ENCODE data around the gene DCUN1D3. TPM values are rescaled to one million over a fixed set of nuclear protein-coding genes. Genes with fewer than 3 reads are reported as not detected.
"Not testable (repeated sequence)": the region's sequence is repeated elsewhere in the genome, so short reads cannot be mapped to it uniquely, and the experiment has no call there.

The DCUN1D3 gene
- total and polyA plus RNA-seq, 2 donors (not counting 1 experiment from before 2014, with no cell fraction given): 20.4 to 42.8 TPM

DNA sequence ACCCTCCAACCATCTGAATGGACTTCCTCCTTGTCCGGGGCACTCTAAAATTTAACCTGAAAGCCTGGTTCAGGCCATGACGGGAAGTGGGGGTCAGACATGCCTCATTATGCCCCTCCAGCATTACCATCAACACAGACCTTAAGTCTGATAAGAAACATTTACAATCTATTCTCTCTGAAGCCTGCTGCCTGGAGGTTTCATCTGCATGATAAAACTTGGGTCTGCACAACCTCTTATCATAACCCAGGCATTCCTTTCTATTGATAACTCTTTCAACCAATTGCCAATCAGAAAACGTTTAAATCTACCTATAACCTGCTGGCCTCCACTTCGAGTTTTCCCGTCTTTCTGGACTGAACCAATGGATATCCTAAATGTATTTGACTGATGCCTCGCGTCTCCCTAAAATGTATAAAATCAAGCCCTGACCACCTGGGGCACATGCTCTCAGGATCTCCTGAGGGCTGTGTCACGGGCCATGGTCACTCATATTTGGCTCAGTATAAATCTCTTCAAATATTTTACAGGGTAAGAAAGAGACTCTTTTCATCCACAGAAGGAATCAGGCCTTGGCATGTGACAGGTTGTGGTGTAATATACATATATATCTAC, 46.0 kb upstream of the DCUN1D3 start:
- Histone ChIP-seq H3K4me3 (replicated peaks in 1 of 4; ENCODE audit: control extremely low read depth in 1 of 4, insufficient read depth in 1 of 4, low read depth in 3 of 4, low read length in 4 of 4) (no peak overlapping the region), H3K27me3 (ENCODE audit: control insufficient read depth, insufficient read depth, low read length) (no peaks in the 10 kb centered on the region), H3K9me3 (ENCODE audit: control insufficient read depth, insufficient read depth, low read depth, low read length) (no peaks in the 10 kb centered on the region), H3K4me2 (ENCODE audit: extremely low read depth, insufficient read depth, low read length) (no peak overlapping the region), H3K36me3 (ENCODE audit: control insufficient read depth, insufficient read depth, low read length) (no peaks in the 10 kb centered on the region), H2AFZ (ENCODE audit: low read length) (no peak overlapping the region), H3K79me2 (ENCODE audit: control insufficient read depth, insufficient read depth, low read length) (no peaks in the 10 kb centered on the region), H4K20me1 (ENCODE audit: control insufficient read depth, extremely low read depth, insufficient read depth, low read length) (no peaks in the 10 kb centered on the region), H3K9ac (ENCODE audit: insufficient read depth, low read length) (no peak overlapping the region), H3K27ac (ENCODE audit: insufficient read depth, low read length) (no peak overlapping the region), H3K4me1 (ENCODE audit: control insufficient read depth, extremely low read depth, insufficient read depth, low read length) (no peaks in the 10 kb centered on the region)
- no peak for TF ChIP-seq EZH2 (IDR thresholded peaks at IDR 0.05; ENCODE audit: low read length, missing control alignments)
- TF ChIP-seq, protein P1, sequence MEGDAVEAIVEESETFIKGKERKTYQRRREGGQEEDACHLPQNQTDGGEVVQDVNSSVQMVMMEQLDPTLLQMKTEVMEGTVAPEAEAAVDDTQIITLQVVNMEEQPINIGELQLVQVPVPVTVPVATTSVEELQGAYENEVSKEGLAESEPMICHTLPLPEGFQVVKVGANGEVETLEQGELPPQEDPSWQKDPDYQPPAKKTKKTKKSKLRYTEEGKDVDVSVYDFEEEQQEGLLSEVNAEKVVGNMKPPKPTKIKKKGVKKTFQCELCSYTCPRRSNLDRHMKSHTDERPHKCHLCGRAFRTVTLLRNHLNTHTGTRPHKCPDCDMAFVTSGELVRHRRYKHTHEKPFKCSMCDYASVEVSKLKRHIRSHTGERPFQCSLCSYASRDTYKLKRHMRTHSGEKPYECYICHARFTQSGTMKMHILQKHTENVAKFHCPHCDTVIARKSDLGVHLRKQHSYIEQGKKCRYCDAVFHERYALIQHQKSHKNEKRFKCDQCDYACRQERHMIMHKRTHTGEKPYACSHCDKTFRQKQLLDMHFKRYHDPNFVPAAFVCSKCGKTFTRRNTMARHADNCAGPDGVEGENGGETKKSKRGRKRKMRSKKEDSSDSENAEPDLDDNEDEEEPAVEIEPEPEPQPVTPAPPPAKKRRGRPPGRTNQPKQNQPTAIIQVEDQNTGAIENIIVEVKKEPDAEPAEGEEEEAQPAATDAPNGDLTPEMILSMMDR (conservative IDR thresholded peaks at IDR 0.05 in 1 of 2, IDR thresholded peaks at IDR 0.05 in 1 of 2; ENCODE audit: low read depth in 1 of 2, low read length in 2 of 2): no peak
- DNase-seq (ENCODE audit: low read depth in 2 of 2): no peak

DNA sequence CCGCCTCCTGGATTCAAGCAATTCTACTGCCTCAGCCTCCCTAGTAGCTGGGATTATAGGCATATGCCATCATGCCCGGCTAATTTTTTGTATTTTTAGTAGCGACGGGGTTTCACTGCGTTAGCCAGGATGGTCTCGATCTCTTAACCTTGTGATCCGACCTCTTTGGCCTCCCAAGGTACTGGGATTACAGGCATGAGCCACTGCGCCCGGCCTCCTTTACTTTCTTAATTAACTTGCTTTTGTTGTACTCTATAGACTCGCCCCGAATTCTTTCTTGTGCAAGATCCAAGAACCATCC, 45.4 kb upstream of the DCUN1D3 start:
- not testable (repeated sequence) for H3K9ac ChIP-seq (ENCODE audit: insufficient read depth, low read length); H2AFZ ChIP-seq (ENCODE audit: low read length); H4K20me1 ChIP-seq (ENCODE audit: control insufficient read depth, extremely low read depth, insufficient read depth, low read length); H3K4me1 ChIP-seq (ENCODE audit: control insufficient read depth, extremely low read depth, insufficient read depth, low read length); H3K27ac ChIP-seq (ENCODE audit: insufficient read depth, low read length); H3K36me3 ChIP-seq (ENCODE audit: control insufficient read depth, insufficient read depth, low read length); H3K4me2 ChIP-seq (ENCODE audit: extremely low read depth, insufficient read depth, low read length); H3K79me2 ChIP-seq (ENCODE audit: control insufficient read depth, insufficient read depth, low read length); DNase-seq (ENCODE audit: low read depth in 2 of 2); H3K9me3 ChIP-seq (ENCODE audit: control insufficient read depth, insufficient read depth, low read depth, low read length); H3K4me3 ChIP-seq (replicated peaks in 1 of 4; ENCODE audit: control extremely low read depth in 1 of 4, insufficient read depth in 1 of 4, low read depth in 3 of 4, low read length in 4 of 4); H3K27me3 ChIP-seq (ENCODE audit: control insufficient read depth, insufficient read depth, low read length)

DNA sequence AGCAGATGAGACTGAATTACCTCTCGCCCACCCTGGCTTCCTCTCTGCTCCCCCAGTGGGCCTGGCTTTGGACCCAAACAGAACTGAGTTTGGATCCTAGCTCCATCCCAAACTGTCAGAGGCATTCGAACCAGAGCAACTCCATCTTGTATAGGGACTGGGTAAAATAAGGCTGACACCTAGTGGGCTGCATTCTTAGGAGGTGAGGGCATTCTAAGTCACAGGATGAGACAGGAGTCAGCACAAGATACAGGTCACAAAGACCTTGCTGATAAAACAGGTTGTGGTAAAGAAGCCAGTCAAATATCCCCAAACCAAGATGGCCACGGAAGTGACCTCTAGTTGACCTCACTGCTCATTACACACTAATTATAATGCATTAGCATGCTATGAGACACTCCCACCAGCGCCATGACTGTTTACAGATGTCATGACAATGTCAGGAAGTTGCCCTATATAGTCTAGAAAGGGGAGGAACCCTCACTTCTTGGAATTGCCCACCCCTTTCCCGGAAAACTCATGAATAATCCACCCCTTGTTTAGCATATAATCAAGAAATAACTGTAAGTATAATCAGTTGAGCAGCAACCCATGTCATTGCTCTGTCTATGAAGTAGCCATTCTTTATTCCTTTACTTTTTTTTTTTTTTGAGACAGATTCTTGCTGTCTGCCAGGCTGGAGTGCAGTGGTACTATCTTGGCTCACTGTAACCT, 44.9 kb upstream of the DCUN1D3 start:
- Histone ChIP-seq H3K4me2 (ENCODE audit: extremely low read depth, insufficient read depth, low read length) (no peak overlapping the region), H3K9ac (ENCODE audit: insufficient read depth, low read length) (no peak overlapping the region), H3K36me3 (ENCODE audit: control insufficient read depth, insufficient read depth, low read length) (no peaks in the 10 kb centered on the region), H3K9me3 (ENCODE audit: control insufficient read depth, insufficient read depth, low read depth, low read length) (no peaks in the 10 kb centered on the region), H3K27me3 (ENCODE audit: control insufficient read depth, insufficient read depth, low read length) (no peaks in the 10 kb centered on the region), H3K4me1 (ENCODE audit: control insufficient read depth, extremely low read depth, insufficient read depth, low read length) (no peaks in the 10 kb centered on the region), H3K4me3 (replicated peaks in 1 of 4; ENCODE audit: control extremely low read depth in 1 of 4, insufficient read depth in 1 of 4, low read depth in 3 of 4, low read length in 4 of 4) (no peak overlapping the region), H2AFZ (ENCODE audit: low read length) (no peak overlapping the region), H3K27ac (ENCODE audit: insufficient read depth, low read length) (no peak overlapping the region), H4K20me1 (ENCODE audit: control insufficient read depth, extremely low read depth, insufficient read depth, low read length) (no peaks in the 10 kb centered on the region), H3K79me2 (ENCODE audit: control insufficient read depth, insufficient read depth, low read length) (no peaks in the 10 kb centered on the region)
- no peak for TF ChIP-seq EZH2 (IDR thresholded peaks at IDR 0.05; ENCODE audit: low read length, missing control alignments)
- TF ChIP-seq, protein P1 (conservative IDR thresholded peaks at IDR 0.05 in 1 of 2, IDR thresholded peaks at IDR 0.05 in 1 of 2; ENCODE audit: low read depth in 1 of 2, low read length in 2 of 2): no peak
- DNase-seq (ENCODE audit: low read depth in 2 of 2): peak; percentile 19 to 65

Measured in fibroblast of lung (primary cell).